ENCODE data around the gene AIP.

DNA sequence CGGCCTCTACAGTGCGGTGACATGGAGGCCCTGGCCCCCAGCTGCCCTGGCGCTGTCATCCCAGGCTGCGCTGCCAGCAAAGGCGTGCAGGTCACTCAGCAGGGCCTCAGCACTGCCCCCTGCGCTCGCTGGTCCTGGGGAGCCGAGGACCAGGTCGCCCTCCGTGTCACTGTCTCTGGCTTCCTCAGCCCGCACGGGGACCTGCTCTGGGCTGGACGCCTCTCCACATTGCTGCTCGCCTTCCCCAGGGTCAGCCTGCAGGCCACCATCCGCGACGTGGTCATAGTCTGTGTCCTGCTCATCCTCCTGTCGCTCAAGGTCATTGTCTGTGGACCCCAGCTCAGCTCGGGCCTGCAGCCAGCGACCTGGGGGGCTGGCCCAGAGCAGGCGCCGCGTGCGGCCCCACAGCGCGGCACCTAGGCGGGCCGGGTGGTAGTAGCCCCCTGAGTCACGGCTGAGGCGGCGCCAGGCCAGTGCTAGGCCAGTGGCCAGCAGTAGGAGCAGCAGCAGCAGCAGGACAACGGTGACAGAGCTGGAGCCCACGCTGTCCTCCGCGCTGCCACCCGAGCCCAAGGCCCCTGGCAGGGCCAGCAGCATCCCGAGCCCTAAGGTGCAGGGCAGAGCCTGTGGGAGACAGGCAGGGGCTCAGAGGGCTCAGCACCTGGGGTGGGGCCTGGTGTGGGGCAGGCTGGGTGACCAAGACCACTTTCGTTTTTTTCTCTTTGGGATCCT, 46.9 kb upstream of the AIP start:
- TF ChIP-seq, protein P1, sequence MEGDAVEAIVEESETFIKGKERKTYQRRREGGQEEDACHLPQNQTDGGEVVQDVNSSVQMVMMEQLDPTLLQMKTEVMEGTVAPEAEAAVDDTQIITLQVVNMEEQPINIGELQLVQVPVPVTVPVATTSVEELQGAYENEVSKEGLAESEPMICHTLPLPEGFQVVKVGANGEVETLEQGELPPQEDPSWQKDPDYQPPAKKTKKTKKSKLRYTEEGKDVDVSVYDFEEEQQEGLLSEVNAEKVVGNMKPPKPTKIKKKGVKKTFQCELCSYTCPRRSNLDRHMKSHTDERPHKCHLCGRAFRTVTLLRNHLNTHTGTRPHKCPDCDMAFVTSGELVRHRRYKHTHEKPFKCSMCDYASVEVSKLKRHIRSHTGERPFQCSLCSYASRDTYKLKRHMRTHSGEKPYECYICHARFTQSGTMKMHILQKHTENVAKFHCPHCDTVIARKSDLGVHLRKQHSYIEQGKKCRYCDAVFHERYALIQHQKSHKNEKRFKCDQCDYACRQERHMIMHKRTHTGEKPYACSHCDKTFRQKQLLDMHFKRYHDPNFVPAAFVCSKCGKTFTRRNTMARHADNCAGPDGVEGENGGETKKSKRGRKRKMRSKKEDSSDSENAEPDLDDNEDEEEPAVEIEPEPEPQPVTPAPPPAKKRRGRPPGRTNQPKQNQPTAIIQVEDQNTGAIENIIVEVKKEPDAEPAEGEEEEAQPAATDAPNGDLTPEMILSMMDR (conservative IDR thresholded peaks at IDR 0.05; ENCODE audit: low read length), result no peak
- no peak for TF ChIP-seq EZH2phosphoT487 (IDR thresholded peaks at IDR 0.05; ENCODE audit: borderline replicate concordance)

Measured in Loucy (cell line).